ENCODE measurements around the gene OS9.

- TF ChIP-seq YY1 (IDR thresholded peaks at IDR 0.05) (no peak), GABPA (IDR thresholded peaks at IDR 0.05 in 1 of 2, conservative IDR thresholded peaks at IDR 0.05 in 1 of 2) (no peak), FOXA1 (IDR thresholded peaks at IDR 0.05) (no peak), JUND (IDR thresholded peaks at IDR 0.05) (no peak)
These were observed 68.5 kb downstream of the OS9 start for GRCh38 chr12:57762463-57762862.
